Neural cell (in vitro differentiated cells): ENCODE measurements around the gene PYGL. TPM values are rescaled to one million over a fixed set of nuclear protein-coding genes. Genes with fewer than 3 reads are reported as not detected.

Experiments
- H2AFZ ChIP-seq: fragments of 200-600, 300-800 bp; sonication (generic), shearing (Covaris generic); 2 replicates; pipeline ENCODE4 v1.6.0; 2014; ENCODE audit warnings: low read depth, mild to moderate bottlenecking, antibody characterized with exemption, low read length, moderate library complexity
- H3F3A ChIP-seq: fragments of 200-600 bp; shearing (Covaris generic); 2 replicates; pipeline ENCODE4 v1.6.1; 2016; ENCODE audit warnings: mild to moderate bottlenecking, moderate library complexity, mixed read lengths, antibody characterized with exemption, low read length; ENCODE audit not compliant: insufficient read depth, poor library complexity, severe bottlenecking
- H3K27ac ChIP-seq: fragments of 200-600, 300-800 bp; sonication (generic), shearing (Covaris generic); 2 replicates; pipeline ENCODE4 v1.5.1; 2014; ENCODE audit warnings: mild to moderate bottlenecking, low read length, moderate library complexity
- H3K27me3 ChIP-seq: fragments of 300-800, 200-600 bp; sonication (generic), shearing (Covaris generic); 2 replicates; pipeline ENCODE4 v1.6.0; 2014; ENCODE audit warnings: mild to moderate bottlenecking, low read depth, low read length, moderate library complexity; ENCODE audit not compliant: insufficient read depth
- H3K36me3 ChIP-seq: fragments of 300-800, 200-600 bp; sonication (generic), shearing (Covaris generic); 2 replicates; pipeline ENCODE4 v1.5.1; 2014; ENCODE audit warnings: mild to moderate bottlenecking, antibody characterized with exemption, low read length, moderate library complexity; ENCODE audit not compliant: insufficient read depth
- H3K4me2 ChIP-seq: fragments of 300-800, 200-600 bp; sonication (generic), shearing (Covaris generic); 2 replicates; pipeline ENCODE4 v1.6.0; 2014; ENCODE audit warnings: mild to moderate bottlenecking, low read length
- H3K4me3 ChIP-seq: fragments of 300-800, 200-600 bp; sonication (generic), shearing (Covaris generic); 2 replicates; pipeline ENCODE4 v1.5.1; 2014; ENCODE audit warnings: mild to moderate bottlenecking, low read length, moderate library complexity
- H3K79me2 ChIP-seq: fragments of 200-600 bp; shearing (Covaris generic); replicated peaks from 2 replicates; pipeline ENCODE4 v1.6.0; 2014; ENCODE audit warnings: mild to moderate bottlenecking, low read length, moderate library complexity; ENCODE audit not compliant: insufficient read depth
- H3K9ac ChIP-seq: fragments of 300-800, 200-600 bp; sonication (generic), shearing (Covaris generic); 2 replicates; pipeline ENCODE4 v1.6.1; 2016; ENCODE audit warnings: mild to moderate bottlenecking, low read length, mixed read lengths
- H3K9me2 ChIP-seq: fragments of 200-600 bp; shearing (Covaris generic); 2 replicates; pipeline ENCODE4 v1.6.1; 2016; ENCODE audit warnings: mild to moderate bottlenecking, low read length, mixed read lengths; ENCODE audit not compliant: insufficient read depth
- H3K9me3 ChIP-seq: fragments of 200-600, 300-800 bp; sonication (generic), shearing (Covaris generic); 2 replicates; pipeline ENCODE4 v1.6.1; 2016; ENCODE audit warnings: mild to moderate bottlenecking, mixed run types, low read length, moderate library complexity, mixed read lengths
- H4K20me1 ChIP-seq: fragments of 200-600 bp; shearing (Covaris generic); 2 replicates; pipeline ENCODE4 v1.6.1; 2016; ENCODE audit warnings: mild to moderate bottlenecking, mixed run types; ENCODE audit not compliant: insufficient read depth
- EP300 ChIP-seq: fragments of 450-650 bp; conservative IDR thresholded peaks from 2 replicates; pipeline ENCODE4 v1.6.1; 2014; ENCODE audit warnings: antibody characterized with exemption, mild to moderate bottlenecking, moderate library complexity; ENCODE audit not compliant: poor library complexity, severe bottlenecking
- EZH2 ChIP-seq: fragments of 200-600, 300-800 bp; shearing (Covaris generic), sonication (generic); IDR thresholded peaks from 2 replicates; pipeline ENCODE4 v1.6.1; 2014; ENCODE audit warnings: antibody characterized with exemption, low read length, borderline replicate concordance, mild to moderate bottlenecking; ENCODE audit not compliant: insufficient read depth, poor library complexity, severe bottlenecking
- MXI1 ChIP-seq: fragments of 450-650 bp; conservative IDR thresholded peaks from 2 replicates; pipeline ENCODE4 v1.6.1; 2014; ENCODE audit warnings: antibody characterized with exemption, mild to moderate bottlenecking; ENCODE audit not compliant: poor library complexity, severe bottlenecking
- POLR2AphosphoS5 ChIP-seq: IDR thresholded peaks from 2 replicates; pipeline ENCODE4 v1.6.1; 2012
- RAD21 ChIP-seq: fragments of 450-650 bp; conservative IDR thresholded peaks from 2 replicates; pipeline ENCODE4 v1.6.1; 2014; ENCODE audit warnings: antibody characterized with exemption, mild to moderate bottlenecking, moderate library complexity
- SMC3 ChIP-seq: fragments of 450-650 bp; conservative IDR thresholded peaks from 2 replicates; pipeline ENCODE4 v1.6.1; 2014; ENCODE audit warnings: antibody characterized with exemption, mild to moderate bottlenecking, moderate library complexity; ENCODE audit not compliant: poor library complexity
- TAF1 ChIP-seq: IDR thresholded peaks from 2 replicates; pipeline ENCODE4 v1.6.1; 2012; ENCODE audit warnings: low read depth
- polyA plus RNA-seq: library from polyadenylated mRNA; depleted of rRNA; stranded (reverse); fragments of >200 nt; gene quantifications from 2 replicates; pipeline ENCODE4 v1.2.3, GENCODE V29; 2014
- TF ChIP-seq, protein P1 (sequence below): IDR thresholded peaks from 2 replicates; pipeline ENCODE4 v1.6.1; 2012; ENCODE audit warnings: borderline replicate concordance
- TF ChIP-seq, protein P2 (sequence below): fragments of 450-650 bp; IDR thresholded peaks from 2 replicates; pipeline ENCODE4 v1.5.1; 2014; ENCODE audit warnings: antibody characterized with exemption, mild to moderate bottlenecking, moderate library complexity; ENCODE audit not compliant: poor library complexity, severe bottlenecking

Gene PYGL
- polyA plus RNA-seq, 1 donor from 2014 or later = not detected

DNA sequence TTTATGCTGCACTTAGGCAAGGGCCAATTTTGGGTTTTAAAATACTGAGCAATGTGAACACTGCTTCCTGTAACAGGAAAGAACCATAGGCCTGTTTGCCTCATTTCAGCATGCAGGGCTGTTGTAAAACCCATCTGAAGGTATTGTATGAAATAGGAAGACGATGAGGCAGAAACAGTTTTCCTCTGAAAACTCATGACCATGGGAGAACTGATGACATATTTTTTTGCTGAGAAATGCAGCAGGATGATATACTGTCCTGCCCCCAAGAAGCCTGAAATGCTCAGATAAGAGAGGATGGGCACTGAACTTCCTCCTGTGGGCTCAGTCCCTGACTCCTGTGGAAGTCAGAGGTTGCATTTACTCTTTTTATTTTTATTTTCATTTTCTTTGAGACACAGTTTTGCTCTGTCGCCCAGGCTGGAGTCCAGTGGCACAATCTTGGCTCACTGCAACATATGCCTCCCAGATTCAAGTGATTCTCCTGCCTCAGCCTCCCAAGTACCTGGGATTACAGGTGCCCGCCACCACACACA lies 17.4 kb downstream of the PYGL start:
- Histone ChIP-seq H3K27me3 (no peaks in the 10 kb centered on the region), H3K9me2 (no peaks in the 10 kb centered on the region), H2AFZ (no peak overlapping the region), H4K20me1 (no peaks in the 10 kb centered on the region), H3K27ac (no peak overlapping the region), H3K9me3 (no peaks in the 10 kb centered on the region), H3K36me3 (no peaks in the 10 kb centered on the region), H3F3A (no peaks in the 10 kb centered on the region), H3K4me3 (no peak overlapping the region), H3K4me2 (no peak overlapping the region), H3K79me2 (no peaks in the 10 kb centered on the region), H3K9ac (no peak overlapping the region)
- TF ChIP-seq, protein P1, sequence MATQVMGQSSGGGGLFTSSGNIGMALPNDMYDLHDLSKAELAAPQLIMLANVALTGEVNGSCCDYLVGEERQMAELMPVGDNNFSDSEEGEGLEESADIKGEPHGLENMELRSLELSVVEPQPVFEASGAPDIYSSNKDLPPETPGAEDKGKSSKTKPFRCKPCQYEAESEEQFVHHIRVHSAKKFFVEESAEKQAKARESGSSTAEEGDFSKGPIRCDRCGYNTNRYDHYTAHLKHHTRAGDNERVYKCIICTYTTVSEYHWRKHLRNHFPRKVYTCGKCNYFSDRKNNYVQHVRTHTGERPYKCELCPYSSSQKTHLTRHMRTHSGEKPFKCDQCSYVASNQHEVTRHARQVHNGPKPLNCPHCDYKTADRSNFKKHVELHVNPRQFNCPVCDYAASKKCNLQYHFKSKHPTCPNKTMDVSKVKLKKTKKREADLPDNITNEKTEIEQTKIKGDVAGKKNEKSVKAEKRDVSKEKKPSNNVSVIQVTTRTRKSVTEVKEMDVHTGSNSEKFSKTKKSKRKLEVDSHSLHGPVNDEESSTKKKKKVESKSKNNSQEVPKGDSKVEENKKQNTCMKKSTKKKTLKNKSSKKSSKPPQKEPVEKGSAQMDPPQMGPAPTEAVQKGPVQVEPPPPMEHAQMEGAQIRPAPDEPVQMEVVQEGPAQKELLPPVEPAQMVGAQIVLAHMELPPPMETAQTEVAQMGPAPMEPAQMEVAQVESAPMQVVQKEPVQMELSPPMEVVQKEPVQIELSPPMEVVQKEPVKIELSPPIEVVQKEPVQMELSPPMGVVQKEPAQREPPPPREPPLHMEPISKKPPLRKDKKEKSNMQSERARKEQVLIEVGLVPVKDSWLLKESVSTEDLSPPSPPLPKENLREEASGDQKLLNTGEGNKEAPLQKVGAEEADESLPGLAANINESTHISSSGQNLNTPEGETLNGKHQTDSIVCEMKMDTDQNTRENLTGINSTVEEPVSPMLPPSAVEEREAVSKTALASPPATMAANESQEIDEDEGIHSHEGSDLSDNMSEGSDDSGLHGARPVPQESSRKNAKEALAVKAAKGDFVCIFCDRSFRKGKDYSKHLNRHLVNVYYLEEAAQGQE = no peak
- TF ChIP-seq MXI1 = no peak
- TF ChIP-seq, protein P2, sequence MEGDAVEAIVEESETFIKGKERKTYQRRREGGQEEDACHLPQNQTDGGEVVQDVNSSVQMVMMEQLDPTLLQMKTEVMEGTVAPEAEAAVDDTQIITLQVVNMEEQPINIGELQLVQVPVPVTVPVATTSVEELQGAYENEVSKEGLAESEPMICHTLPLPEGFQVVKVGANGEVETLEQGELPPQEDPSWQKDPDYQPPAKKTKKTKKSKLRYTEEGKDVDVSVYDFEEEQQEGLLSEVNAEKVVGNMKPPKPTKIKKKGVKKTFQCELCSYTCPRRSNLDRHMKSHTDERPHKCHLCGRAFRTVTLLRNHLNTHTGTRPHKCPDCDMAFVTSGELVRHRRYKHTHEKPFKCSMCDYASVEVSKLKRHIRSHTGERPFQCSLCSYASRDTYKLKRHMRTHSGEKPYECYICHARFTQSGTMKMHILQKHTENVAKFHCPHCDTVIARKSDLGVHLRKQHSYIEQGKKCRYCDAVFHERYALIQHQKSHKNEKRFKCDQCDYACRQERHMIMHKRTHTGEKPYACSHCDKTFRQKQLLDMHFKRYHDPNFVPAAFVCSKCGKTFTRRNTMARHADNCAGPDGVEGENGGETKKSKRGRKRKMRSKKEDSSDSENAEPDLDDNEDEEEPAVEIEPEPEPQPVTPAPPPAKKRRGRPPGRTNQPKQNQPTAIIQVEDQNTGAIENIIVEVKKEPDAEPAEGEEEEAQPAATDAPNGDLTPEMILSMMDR = no peak
- no peak for TF ChIP-seq TAF1
- no peak for TF ChIP-seq POLR2AphosphoS5
- TF ChIP-seq EZH2 = no peak

DNA sequence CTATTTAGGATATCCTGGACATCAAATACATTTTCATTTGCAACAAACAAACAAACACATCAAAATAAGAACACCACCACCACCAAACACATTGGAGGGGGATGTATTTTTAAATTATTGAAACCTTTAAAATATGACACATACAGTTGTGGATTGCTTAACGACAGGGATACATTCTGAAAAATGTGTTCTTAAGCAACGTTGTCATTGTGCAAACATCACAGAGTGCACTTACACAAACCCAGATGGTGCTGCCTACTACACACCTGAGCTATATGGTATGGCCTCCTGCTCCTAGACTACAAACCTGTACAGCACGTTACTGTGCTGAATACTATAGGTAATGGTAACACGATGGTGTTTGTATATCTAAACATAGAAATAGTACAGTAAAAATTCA lies 19.4 kb downstream of the PYGL start:
- no peaks in the 10 kb centered on the region for H3K79me2 ChIP-seq
- H2AFZ ChIP-seq = no peak overlapping the region
- TF ChIP-seq, protein P1 = no peak
- TF ChIP-seq MXI1 = no peak
- TF ChIP-seq EP300 = no peak
- no peak for TF ChIP-seq POLR2AphosphoS5
- no peak for TF ChIP-seq EZH2
- TF ChIP-seq RAD21 = no peak
- TF ChIP-seq TAF1 = no peak
- TF ChIP-seq SMC3 = no peak
- TF ChIP-seq, protein P2 = no peak

More for the DNA sequence above, 19.4 kb downstream of the PYGL start:
- H3K27me3 ChIP-seq = no peaks in the 10 kb centered on the region
- H3K9ac ChIP-seq = no peak overlapping the region
- H3K4me2 ChIP-seq = no peak overlapping the region
- no peak overlapping the region for H3K27ac ChIP-seq
- no peaks in the 10 kb centered on the region for H3K36me3 ChIP-seq
- no peaks in the 10 kb centered on the region for H3F3A ChIP-seq
- H3K9me2 ChIP-seq = no peaks in the 10 kb centered on the region
- no peak overlapping the region for H3K4me3 ChIP-seq
- no peaks in the 10 kb centered on the region for H3K9me3 ChIP-seq
- no peaks in the 10 kb centered on the region for H4K20me1 ChIP-seq
